ENCODE results near the gene CDC42BPA.
"Not testable (repeated sequence)": the region's sequence is repeated elsewhere in the genome, so short reads cannot be mapped to it uniquely, and the experiment has no call there.

Gene CDC42BPA, protein sequence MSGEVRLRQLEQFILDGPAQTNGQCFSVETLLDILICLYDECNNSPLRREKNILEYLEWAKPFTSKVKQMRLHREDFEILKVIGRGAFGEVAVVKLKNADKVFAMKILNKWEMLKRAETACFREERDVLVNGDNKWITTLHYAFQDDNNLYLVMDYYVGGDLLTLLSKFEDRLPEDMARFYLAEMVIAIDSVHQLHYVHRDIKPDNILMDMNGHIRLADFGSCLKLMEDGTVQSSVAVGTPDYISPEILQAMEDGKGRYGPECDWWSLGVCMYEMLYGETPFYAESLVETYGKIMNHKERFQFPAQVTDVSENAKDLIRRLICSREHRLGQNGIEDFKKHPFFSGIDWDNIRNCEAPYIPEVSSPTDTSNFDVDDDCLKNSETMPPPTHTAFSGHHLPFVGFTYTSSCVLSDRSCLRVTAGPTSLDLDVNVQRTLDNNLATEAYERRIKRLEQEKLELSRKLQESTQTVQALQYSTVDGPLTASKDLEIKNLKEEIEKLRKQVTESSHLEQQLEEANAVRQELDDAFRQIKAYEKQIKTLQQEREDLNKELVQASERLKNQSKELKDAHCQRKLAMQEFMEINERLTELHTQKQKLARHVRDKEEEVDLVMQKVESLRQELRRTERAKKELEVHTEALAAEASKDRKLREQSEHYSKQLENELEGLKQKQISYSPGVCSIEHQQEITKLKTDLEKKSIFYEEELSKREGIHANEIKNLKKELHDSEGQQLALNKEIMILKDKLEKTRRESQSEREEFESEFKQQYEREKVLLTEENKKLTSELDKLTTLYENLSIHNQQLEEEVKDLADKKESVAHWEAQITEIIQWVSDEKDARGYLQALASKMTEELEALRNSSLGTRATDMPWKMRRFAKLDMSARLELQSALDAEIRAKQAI (N-terminal part only)

DNA sequence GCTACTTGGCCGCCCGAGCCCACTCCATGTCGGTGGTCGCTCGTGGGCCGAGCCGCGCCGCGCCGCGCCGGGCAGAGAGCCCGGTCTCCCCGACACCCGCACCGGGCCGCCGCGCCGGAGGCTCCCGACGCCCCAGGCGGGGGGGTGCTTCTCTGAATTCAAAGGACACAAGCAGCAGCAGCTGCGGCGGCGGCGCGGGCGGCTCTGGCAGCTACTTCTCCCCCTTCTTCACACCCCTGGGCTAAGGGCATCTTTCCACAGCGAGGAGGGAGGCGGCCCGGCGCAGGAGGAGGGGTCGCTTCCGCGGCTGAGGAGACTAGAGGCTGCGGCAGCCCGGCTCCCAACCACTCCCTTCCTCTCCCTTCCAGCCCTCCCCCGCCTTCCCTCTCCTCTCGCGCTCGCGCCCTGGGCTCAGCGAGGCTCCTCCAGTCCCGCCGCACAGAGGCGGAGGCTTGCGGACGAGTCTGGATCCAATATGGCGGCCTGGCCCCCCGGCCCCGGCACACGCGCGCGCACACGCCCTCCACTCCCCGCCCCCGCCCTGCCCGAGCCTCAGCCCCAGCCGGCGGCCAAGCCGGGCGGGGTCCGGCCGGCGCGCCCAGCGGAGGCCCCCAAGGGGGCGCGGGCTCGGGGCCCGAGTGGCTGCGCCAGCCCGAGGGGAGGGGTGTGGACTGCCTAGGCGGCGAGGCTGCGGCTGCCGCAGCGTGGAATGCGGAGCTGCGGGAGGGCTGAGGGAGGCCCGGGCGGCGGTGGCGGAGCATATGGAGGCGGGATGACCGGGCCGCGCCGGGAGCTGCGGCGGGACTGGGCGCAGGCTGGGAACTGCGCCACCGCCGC is at the start of gene CDC42BPA:
Gene CDC42BPA (minus strand): TSS at position 477 of the 837 bp plus-strand sequence. CDS start 1,310 bp downstream, outside the sequence.
- peak; percentile 5 to 27 for DNase-seq (ENCODE audit: low read depth in 2 of 2)

DNA sequence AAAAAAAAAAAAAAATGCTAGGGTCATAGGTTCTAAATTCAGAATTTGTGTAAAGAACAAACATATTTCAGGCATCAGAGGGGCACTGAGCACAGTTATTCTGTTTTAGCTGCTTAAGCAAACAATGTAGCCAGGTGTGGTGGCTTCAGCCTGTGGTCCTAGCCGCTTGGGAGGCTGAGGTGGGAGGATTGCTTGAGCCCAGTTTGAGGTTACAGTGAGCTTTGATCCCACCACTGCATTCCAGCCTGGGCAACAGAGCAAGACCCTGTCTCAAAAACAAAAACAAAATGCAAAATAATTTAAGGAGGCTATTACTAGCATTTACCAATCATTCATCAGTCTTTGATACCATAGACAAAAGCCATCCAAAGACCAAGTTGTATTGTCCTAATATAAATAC is 49.7 kb upstream of the CDC42BPA start:
- no peak for DNase-seq (ENCODE audit: low read depth in 2 of 2)

DNA sequence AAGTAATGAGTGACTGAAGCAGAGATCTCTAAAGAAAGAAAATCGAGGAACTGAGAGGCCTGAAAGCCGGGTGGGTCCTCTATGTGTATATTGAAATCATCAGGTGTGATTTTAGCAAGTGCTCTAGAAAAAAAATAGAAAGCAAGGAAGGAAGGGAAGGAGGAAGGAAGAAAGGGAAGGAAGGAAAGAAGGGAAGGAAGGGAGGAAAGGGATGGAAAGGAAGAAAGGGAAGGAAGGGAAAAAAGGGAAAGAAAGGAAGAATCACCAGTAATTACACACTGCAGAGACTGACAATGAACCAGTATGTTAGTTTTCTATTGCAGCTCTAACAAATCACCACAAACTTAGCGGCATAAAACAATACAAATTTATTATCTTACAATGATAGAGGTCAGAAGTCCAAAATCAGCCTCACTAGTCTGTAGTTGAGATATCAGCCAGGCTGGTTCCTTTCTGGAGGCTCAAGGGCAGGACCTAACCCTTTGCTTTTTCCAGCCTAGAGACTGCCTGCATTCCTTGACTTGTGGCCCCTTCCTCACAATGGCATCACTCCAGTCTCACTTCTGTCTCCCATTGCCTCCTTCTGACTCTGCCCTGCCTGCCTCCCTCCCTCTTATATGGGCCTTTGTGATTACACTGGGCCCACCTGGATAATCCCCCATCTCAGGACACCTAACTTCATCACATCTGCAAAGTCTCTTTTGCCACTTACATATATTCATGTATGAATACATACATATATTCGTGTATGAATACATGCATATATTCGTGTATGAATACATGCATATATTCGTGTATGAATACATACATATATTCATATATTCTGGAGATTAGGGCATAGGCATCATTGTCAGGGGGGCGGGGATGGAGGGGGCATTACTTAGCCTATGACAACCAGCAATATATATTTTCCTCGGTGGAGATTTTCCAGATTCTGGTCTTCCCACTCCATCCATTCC is 47.5 kb upstream of the CDC42BPA start:
- DNase-seq (ENCODE audit: low read depth in 2 of 2), result no peak

DNA sequence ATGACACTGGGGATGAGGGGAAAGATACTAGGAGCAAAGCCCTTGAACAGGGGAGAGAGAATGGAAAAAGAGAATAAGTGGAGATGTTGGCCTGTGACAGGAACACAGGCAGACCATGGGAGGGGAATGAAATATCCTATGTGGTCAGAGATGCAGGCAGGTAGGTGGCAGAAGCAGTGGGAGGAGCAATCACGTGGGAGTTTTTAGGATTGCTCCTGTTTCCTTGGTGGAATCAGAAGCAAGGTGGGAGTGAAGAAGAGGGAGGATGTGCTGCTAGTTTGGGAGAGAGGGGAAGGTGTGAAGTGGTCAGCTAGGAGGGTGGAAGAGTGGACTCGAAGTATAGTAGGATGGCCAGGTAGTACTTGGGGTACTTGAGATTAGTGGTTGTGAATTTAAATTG is 46.4 kb upstream of the CDC42BPA start:
- no peak for DNase-seq (ENCODE audit: low read depth in 2 of 2)

DNA sequence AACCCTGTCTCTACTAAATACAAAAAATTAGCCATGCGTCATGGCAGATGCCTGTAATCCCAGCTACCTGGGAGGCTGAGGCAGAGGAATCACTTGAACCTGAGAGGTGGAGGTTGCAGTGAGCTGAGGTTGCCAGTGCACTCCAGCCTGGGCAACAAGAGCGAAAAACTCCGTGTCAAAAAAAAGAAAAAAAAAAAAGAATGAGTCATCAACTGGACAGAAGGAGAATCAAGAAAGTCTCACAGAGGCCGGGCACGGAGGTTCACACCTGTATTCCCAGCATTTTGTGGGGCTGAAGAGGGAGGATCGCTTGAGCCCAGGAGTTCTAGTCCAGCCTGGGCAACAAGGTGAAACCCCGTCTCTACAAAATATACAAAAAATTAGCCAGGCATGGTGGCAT is 45.5 kb upstream of the CDC42BPA start:
- no peak for DNase-seq (ENCODE audit: low read depth in 2 of 2)

DNA sequence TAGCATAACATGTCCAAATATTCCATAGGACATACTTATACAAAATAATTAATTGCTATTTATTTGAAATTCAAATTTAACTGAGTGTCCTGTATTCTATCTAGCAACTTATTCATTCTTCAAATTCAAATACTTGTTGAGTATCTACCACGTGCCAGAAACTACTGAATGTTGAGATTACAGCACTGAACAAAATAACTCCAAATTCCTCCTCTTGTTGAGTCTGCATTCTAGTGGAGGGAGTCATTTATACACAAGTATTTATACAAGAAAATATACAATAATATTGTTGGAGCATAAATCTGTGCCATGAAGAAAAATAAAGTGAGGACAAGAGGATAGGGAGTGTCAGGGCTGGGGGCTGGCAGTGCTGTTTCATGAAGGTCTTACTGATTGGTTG is 43.7 kb upstream of the CDC42BPA start:
- DNase-seq (ENCODE audit: low read depth in 2 of 2), result no peak

DNA sequence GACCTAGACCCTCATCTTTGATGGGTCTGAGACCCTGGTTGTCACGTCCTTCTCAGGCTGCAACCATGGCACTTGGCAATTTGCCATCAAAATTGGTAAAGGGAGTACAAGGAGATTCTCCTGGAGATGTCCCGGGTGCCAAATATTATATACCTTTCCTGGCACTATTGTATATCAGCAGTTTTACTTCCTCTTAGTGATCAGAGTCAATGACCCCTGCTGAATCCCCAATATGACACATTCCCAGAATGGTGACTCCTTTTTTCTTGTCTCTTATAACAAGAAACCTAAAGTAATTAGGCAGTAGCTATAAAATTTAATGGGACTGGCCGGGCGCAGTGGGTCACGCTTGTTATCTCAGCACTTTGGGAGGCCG is 39.6 kb upstream of the CDC42BPA start:
- no peak for DNase-seq (ENCODE audit: low read depth in 2 of 2)

DNA sequence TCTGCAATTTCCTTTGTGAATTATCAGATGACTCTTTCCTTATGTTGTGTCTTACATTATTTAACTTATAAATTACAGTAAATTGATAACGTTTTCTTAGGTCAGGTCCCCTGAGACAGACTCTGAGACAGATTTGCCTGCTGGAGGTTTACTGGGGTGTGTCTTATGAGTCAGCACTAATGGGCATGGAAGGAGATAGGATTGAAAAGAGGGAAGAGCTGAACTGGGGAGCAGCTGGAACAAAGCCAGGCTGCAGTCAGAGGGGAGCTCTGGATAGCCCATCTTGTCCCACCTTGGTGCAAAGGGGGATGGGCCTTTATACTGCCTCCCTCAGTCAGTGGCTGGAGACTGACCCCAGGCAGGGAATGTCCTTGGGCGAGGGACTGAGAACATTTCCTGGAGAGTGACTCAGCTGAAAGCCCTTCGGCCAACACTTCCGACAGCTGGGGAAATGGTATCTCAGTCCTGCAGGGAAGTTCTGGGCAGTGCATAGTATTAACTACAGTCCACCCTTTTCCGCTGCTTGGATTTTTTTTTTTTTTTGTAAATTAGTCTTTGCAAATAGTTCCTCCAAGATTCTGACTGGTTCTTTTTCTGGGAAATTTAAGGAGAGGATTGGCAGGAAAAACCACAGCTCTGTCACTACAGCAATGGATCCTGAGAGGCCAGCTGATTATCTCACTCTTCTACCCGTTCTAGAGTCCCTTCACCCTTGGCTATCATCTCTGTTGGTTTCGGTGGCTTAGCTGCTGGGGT is 39.1 kb upstream of the CDC42BPA start:
- no peak for DNase-seq (ENCODE audit: low read depth in 2 of 2)

DNA sequence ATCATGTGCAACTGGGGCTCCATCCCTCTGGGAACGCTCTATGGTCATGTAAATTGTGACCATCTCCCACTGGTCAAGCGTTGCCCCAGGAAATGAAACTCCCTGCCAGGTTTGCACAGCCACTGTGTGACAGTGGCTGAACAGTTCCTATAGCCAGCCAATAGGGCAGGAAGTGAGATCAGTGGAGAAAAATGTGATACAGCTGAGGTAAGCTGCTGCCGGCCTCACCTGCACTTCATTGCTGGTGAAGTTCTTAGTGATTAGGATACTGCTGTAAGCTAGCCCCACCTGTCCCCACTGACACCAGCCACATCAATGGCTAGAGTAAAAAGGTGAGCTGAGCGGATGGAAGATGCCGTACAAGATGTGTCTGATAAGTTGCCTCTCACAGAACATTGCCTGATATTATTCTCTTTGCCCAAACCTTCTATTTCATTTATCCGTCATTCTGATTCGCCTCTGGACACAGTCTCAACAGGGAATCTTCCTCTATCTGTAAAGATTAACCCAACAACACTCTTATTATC is 38.4 kb upstream of the CDC42BPA start:
- no peak for DNase-seq (ENCODE audit: low read depth in 2 of 2)

DNA sequence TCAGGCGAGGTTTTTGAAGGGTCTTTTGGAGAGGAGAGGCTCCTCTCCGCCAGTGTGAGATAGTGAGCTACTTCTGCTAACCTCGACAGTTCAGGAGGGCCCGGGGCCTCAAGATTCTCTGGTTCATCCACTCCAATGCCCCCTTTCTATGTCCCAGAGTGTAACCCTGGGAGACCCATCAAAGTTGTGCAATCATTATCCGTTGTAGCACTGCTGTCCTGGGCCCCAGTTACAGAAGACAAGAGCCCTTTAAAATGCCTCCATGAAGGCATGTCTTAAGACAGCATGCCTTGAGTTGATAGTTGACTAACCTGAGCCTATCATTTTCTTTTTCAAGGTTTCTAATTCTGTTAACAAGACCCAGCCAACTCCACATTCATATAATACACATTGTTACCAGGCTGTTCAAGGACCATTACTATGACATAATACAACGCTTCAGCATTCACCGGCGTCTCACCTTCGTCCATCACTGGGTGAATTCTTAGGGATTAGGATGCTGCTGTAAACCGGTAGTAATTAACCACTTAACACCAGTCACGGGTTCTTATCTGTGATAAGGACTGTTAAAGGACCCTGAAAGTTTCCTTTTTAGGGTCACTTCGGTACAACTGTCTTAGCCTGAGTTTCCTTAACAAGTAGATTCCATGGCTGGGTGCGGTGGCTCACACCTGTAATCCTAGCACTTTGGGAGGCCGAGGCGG is 37.4 kb upstream of the CDC42BPA start:
- no peak for DNase-seq (ENCODE audit: low read depth in 2 of 2)

DNA sequence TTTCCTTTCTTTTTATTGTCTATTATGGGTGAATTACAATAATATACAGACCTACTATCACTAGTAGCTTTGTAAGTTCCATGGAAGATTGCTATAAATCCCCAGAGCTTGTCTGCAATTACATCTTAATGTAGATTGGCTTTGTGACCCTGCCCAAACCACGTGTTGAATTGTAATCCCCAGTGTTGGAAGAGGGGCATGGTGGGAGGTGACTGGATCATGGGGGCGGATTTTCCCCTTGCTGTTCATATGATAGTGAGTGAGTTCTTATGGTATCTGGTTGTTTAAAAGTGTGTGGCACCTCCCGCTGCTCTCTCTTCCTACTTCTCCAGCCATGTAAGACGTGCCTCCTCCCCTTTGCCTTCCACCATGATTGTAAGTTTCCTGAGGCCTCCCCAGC is 34.9 kb upstream of the CDC42BPA start:
- DNase-seq (ENCODE audit: low read depth in 2 of 2), result no peak

DNA sequence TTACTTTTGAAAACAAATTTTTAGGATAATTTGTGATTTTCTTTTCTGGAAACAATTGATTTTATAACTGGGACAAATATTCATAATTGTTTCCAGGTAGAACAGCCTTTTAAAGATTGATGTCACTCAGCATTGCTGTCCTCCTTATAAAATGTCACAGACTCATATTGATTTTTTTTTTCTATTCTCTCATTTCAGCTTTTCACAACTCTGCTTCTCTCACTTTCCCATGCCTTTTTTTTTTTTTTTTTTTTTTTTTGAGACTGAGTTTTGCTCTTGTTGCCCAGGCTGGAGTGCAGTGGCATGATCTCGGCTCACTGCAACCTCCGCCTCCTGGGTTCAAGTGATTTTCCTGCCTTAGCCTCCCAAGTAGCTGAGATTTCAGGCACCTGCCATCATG is 33.9 kb upstream of the CDC42BPA start:
- DNase-seq (ENCODE audit: low read depth in 2 of 2), result not testable (repeated sequence)

DNA sequence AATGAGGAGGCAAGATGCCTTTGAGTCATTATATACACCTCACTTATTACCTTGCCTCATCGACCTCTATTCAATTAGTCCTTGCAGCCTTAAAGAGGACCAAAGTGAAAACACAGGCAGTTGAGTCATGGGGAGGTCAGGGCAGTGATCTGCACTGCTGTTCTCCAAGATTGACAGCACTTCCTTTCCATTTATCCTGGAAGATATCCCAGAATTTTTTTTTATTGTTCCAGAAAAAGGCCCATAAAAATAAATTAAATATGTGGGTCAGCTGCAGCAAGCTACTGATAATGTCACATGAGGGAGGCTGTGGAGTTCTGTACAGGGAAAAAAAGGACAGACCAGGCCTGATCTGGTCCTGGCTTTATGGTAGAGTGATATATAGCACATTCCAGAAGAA is 33.2 kb upstream of the CDC42BPA start:
- DNase-seq (ENCODE audit: low read depth in 2 of 2), result no peak

DNA sequence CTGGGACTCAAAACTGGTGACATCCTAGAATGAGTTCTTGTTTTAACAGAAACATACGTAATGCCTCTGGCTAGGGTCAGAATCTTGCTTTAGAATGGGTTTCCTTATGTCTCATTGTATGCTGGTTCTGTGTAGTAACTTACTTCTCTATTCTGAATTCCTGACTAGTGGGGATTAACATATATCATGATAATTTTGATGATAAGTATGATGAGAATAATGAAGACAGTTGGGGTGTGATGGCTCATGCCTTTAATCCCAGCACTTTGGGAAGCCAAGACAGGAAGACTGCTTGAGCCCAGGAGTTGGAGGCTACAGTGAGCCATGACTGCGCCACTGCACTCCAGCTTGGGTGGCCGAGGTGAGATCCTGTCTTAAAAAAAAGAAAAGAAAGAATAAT is 31.7 kb upstream of the CDC42BPA start:
- no peak for DNase-seq (ENCODE audit: low read depth in 2 of 2)

DNA sequence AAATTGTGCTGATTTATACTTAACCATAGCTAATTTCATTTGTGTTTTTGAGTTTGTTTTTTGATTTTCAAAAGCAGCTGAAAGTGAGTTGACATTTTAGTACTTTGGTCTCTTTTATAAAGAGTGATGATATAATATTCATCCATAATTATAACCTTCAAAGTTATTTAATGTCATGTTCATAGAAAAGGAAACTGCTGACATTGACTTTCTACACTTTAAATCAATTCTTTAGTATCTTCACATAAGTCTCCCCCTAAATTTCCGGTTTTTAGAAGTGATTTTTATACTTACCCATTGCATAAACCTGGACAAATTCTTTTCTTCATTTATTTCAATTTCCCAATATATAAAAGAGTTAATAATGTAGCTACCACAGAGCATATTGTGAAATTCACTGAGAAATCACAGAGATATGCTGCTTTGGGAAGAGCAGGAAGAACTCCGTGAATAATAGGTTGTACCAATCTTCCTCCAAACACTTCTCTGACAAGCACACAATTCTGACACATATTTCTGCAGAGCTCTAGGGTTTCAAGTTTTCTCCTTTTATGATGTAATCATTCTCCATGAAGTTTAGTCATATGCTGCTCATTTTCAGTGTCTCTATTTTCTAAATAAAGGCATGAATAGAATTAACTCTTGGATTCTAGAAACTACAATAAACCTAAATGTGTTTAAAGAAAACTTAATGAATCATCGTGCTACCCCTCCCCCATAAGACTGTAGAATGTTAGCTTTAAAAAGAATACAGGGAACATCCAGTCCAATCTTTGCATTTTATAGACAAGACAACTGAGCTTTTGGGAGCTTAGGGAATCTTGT is 25.6 kb upstream of the CDC42BPA start:
- DNase-seq (ENCODE audit: low read depth in 2 of 2), result no peak

DNA sequence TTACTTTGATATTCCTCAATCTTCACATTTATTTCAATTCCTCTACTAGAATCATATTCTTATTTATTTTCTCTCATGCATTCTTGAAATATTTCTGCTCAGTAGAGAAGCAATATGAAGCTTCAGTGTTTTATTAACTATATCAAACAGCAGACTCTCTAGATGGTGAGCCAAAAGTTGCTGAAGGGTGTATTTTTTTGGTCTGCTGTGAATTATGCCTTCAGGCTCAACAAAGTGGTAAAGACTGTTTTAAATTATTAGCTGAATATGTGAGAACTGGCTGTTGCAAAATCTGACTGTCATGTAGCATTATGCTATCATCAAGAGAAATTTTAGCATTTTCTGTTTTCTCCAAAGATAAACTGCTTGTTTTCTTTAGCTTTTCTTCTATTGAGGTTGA is 24.9 kb upstream of the CDC42BPA start:
- no peak for DNase-seq (ENCODE audit: low read depth in 2 of 2)

DNA sequence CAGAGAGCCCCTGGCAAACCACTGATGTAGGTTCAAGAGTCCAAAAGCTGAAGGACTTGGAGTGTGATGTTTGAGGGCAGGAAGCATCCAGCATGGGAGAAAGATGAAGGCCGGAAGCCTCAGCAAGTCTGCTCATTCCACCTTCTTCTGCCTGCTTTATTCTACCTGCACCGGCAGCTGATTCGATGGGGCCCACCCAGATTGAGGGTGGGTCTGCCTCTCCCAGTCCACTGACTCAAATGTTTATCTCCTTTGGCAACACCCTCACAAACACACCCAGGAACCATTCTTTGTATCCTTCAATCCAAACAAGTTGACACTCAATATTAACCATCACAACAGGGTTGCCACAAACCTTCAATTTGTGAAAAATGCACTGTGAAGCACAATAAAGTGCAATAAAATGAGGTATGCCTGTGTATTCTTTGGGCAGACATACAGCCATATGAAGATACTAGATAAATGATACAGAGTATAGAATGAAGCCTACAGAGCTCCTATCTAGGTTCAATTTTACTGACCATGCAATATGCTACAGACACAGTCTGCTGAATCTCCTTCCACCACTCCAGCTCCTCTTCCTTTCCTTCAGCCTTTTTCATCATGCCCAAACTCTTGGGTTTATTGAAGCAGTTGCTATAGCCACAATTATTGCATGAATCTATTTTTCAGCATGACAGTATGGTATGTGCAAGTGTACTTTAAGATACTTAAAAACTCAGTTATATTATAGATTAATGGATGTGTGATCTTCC is 24.0 kb upstream of the CDC42BPA start:
- no peak for DNase-seq (ENCODE audit: low read depth in 2 of 2)

DNA sequence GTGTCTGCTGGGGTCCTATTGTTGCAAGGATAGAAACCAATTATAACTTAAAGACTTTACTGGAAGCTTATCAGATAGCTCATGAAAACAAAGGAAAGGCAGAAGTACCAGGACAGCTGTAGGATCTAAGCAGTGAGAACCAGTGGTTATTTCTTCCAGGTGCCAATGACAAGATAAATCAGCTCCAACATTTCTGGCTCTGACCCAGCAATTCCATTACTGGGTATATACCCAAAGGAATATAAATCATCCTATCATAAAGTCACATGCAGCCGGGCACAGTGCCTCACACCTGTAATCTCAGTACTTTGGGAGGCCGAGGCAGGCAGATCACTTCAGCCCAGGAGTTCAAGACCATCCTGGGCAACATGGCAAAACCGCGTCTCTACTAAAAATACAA is 17.8 kb upstream of the CDC42BPA start:
- DNase-seq (ENCODE audit: low read depth in 2 of 2), result not testable (repeated sequence)
